ENCODE measurements around the gene MVK.

MVK gene

GRCh38 chr12:109573029-109573913 is at the start of gene MVK, which contains the start of gene MMAB:
TSS of gene MVK (plus strand) at chr12:109573794. CDS start at chr12:109574823, 1,029 bp downstream.
TSS of gene MMAB (minus strand) at chr12:109573504. CDS start at chr12:109573480, 24 bp downstream.
- peak; percentile 99 for DNase-seq

- DNase-seq, result no peak
Observed at GRCh38 chr12:109524466-109525278, 48.9 kb upstream of the MVK start.

DNA sequence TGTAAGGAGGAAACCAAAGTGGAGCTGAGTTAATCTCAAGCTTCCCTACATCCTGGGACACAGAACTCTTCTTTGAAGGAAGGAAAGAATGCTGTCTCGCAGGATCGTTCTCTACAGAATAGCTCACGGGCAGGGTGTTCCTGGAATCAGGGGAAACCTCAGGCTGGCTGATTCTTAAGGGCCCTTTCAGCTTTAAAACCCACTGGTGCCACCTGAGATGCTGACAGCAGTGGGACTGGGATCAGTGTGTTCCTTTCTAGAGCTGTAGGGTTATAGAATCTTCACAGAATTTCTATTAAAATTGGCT is 48.4 kb upstream of the MVK start:
- DNase-seq, result no peak

GRCh38 chr12:109527489-109528123 is 46.0 kb upstream of the MVK start:
- DNase-seq, result no peak

DNA sequence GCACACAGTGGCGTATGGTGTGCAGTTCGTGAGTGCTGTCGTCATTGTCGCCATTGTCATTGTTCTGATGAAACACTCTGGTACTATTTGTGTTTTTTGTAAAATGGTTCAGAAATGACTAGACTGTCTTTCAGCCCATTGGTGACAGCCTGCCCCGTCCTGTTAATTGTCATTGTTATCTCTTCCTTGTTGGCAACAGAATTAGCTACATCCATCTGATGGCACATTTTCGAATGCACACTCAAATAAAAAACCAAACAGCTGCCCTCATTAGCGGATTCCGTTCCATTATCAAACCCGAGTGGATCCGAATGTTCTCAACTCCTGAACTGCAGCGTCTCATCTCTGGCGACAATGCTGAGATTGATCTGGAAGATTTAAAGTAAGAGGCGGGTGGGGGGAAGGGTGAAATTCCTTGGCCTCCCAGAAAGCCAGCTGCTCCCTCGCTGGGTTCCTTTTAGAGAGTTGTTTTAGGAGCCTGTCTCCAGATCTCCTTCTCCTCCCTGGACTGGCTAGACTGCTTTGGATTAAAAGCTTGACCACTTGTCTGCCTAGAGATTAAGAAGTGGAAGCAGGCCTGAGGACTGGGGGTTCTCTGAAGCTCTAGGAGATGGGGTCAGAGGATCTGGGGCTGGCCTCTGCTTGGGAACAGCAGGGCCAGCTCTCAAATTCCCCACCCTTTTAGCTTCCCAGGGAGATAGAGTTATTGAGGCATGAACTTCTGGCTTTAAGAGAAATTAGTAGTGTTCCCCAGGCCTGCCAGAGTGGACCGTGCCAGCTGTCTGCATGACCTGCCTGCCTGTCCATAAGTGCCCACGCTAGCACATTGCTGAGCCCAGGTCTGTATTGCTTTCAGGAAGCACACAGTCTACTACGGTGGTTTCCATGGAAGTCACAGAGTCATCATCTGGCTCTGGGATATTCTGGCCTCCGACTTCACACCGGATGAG is 43.6 kb upstream of the MVK start:
- DNase-seq, result no peak

DNA sequence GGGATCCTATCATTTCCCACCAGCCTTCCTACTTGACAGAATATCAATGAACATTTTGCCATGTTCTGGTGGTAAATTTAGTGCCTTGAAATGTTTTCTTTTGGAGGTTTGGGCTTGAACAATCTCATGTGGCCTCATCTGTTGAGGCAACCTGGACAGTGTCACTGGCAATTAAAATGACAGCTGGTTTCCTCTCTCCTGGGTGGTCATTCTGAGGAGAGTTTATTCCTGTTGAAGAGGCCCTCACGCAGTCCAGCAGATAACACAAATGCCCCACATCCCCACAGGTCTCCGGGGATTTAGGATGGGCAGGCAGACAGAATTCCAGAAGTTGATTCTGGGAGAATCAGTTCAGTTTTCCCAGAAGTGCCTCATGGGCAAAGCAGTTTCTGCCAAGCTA is 42.2 kb upstream of the MVK start:
- no peak for DNase-seq

GRCh38 chr12:109532721-109533486 is 40.7 kb upstream of the MVK start:
- DNase-seq, result no peak

GRCh38 chr12:109533487-109533740 is 40.2 kb upstream of the MVK start:
- no peak for DNase-seq

GRCh38 chr12:109534456-109534855 is 39.1 kb upstream of the MVK start:
- DNase-seq, result no peak

DNA sequence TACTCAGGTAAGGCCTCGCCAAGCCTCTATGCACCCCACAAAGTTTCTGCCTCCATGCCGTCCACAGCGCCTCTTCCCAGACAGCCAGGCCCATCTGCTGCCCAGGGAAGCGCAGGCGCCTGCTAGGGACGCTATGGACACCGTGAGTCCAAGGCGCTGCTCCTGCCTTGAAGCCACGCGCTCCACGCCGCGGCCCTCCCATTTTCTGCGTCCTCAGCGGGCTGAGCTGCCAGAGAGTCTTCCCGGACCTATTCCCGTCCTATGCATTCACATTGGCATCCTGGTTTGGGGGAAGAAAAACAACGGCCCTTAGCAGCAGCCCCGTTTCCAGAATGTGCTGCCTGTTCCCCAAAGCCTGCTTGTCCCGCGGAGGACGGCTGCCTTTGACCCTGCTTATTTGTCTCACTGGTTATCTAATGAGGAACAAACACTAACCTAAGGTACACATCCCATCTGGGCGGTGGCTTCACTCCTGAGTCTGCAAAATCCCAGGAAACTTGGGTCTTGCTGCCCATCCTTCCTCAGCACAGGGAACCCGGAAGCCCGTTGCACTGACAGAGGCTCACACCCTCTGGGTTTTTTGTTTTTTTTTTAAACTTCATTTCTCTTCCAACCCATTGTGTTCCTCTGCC is 38.2 kb upstream of the MVK start:
- no peak for DNase-seq

DNA sequence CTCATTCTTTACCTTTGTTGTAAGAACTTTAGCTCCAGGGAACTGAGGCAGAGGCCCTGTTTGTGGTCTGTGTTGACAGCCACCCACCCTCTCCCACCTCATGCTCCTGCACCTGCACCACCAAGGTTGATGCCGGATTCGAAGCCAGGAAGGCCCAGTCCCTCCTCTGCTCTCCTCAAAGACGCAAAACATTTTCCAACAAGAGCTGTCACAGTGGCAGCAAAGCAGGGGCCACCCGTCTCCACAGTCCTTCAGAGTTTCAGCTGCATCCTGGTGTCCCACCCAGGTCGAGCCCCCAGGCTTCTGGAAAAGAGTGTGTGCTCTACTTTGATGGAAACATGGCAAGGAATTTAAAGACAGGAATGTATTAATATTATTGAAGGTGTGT is 37.7 kb upstream of the MVK start:
- DNase-seq, result no peak

- no peak for DNase-seq
Observed at GRCh38 chr12:109537136-109537535, 36.5 kb upstream of the MVK start.

DNA sequence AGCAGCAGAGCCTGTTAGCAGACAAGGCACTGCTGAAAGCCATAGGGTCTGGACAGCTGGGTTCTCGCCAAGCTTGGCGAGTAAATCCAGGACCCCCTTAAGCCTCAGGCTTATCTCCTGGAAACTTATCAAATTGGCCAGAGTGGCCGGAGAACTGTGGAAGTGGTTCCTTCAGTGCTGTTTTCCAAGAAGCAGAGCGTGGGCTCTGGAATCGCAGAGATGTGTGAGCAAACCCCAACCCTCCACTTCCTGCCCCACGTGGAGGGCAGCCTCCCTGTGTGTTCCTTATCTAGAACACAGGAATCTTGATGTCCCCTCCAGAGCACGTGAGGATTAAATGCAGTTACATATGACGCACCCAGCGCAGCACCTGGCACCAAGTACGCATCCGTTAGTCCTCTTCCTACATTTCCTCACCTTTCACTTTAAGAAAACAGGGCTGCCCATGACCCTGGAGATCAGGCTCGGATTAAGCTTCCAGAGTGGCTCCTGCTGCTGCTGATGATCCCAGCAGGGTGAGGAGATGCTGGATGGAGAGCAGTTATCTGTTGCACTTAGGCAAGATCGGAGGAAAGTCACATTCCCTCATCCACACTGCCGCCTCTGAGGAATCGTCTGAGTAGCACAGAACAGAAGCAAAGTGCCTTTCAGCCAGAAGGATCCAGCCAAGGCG is 35.3 kb upstream of the MVK start:
- no peak for DNase-seq

DNA sequence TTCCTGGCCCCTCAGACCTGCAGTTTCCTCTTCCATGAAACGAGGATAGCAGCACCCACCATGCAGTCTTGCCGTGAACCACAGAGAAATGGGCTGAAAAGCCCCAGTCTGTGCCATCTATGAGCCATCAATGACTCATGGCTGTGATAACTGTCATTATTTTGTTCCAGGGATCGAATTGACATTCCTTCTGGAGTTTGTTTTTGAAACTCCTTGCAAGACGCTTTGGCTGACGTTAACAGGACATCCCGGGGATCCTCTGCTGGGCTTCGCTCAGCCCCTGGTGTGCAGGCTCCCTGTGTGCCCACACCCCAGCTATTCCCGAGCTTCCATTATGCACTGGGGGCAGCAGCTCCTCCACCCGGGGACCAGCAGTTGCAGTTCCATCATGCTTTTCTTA is 34.1 kb upstream of the MVK start:
- DNase-seq, result peak; percentile 46

DNA sequence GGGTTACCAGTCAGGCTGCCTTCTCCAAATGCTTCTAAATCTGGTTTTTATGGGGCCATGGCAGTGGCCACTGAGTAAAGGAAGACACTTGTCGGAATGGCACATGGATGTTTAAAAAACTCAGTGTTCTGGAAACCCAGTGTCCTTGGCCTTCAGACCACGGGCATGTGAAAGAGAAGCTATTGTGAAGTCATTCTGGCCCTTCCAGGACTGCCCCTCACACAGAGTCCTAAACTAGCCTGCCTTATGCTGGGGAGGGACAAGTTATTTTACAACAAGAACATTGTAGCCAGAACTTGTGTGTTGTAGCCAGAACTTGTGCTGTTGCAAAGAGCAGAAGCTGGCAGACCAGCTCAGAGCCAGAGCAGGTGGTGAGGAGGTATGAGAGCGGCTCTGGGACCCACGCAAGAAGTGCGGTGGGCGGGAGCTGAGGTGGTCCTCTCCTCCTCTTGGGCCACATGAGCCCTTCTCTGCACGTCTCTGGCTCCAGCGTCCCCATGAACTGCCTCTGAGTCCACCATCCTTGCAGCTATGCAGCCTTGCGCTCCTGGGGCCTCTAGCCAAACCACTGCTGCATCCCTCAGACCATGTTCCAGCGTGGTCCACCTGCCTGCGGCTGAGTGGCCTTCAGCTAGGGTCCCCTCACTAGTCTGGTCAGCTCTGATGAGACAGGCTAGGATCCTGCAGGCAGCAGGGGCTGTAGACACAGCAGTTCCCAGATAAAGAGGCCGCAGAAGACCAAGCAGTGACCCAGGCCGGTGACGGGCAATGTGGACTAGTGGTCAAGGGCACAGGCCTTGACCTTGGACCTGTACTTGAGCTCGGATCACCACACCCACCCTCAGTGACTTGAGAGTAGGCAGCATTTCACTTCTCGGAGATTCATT is 32.8 kb upstream of the MVK start:
- DNase-seq, result no peak

DNA sequence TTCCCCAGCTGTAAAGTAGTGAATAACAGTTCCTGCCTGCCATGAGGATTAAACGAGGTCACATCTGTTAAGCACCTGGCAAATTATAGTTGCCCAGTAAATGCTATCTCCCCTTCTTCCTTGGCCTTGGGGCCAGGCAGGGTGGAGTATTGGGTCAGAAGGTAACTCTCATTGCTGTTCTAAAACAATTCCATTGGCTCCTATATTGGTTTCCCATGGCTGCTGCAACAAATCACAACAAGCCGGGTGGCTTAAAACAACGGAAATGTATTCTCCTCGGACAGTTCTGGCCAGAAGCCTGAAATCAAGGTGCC is 32.2 kb upstream of the MVK start:
- no peak for DNase-seq

DNA sequence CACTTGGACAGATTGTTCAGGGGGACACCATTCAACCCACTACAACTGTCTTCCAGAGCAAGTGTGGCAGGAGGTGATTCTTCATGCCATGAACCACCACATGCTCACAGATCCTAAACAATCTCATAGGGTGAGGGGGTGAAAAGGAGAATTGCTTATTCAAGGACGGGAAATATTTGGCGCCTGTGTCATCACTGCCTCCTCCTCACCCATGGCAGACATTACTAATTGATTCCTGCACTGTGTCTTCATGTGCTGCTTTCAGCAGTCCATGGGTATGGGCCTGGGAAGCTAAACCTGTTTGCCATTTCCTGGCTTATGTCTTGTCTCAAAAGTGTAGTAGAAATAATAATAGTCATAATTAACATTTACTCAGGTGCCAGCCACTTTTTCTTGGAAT is 31.6 kb upstream of the MVK start:
- DNase-seq, result peak; percentile 57

DNA sequence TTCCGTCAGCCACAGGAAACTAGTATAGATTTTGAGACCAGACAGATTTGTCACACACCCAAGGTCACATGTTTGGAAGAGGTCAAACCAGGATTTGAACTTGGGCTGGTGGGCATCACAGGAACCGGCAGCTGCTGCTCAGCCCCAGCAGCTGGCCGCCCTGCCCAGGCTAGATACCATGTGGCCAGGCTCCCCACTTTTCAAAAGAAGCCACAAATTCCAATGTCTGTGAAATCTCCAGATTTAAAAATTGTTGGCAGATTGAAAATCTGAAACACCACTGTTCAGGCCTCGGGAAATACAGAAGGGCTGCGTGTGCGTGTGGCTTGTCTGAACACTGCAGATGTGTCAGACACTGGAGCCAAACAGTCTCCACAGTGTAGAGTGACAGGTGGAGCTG is 30.7 kb upstream of the MVK start:
- no peak for DNase-seq

- no peak for DNase-seq
Observed at GRCh38 chr12:109544955-109545531, 28.6 kb upstream of the MVK start.

- no peak for DNase-seq
Observed at GRCh38 chr12:109545826-109546225, 27.8 kb upstream of the MVK start.
